Naive thymus-derived CD4-positive, alpha-beta T cell (primary cell): ENCODE measurements around the gene SPO11. TPM values are rescaled to one million over a fixed set of nuclear protein-coding genes. Genes with fewer than 3 reads are reported as not detected.

Experiments used
- ATAC-seq: fragments of 150-1000 bp; cut with Tn5 transposase; 2 replicates; pipeline ENCODE4 v1.10.0; 2021; ENCODE audit warnings: mild to moderate bottlenecking, moderate library complexity
- CTCF ChIA-PET: fragments of 350-600 bp; sonication (Branson Sonifier 250); formaldehyde crosslinking; loops from one replicate; lab custom pipeline; 2021; ENCODE audit warnings: antibody characterized with exemption; lab: Charles Lee
- POLR2A ChIA-PET: fragments of 350-600 bp; sonication (Branson Sonifier 250); formaldehyde crosslinking; loops from one replicate; lab custom pipeline; 2021; ENCODE audit warnings: antibody characterized with exemption, inconsistent platforms; lab: Charles Lee
- DNase-seq, 9 donors: peaks; one replicate each; pipeline versions ENCODE4 v3.0.0 to v3.0.0-alpha.2; 2020 to 2022; ENCODE audit warnings: mixed read lengths in 1 of 9
- H3K27ac ChIP-seq: one replicate; pipeline ENCODE4 v1.7.0; 2013; ENCODE audit warnings: mild to moderate bottlenecking, low read depth, low read length, moderate library complexity
- H3K27me3 ChIP-seq, 2 donors: one replicate each; pipeline ENCODE4 v1.7.0; 2013; ENCODE audit warnings: low read length in 2 of 2, mild to moderate bottlenecking in 2 of 2, moderate library complexity in 2 of 2; ENCODE audit not compliant: control insufficient read depth in 2 of 2, insufficient read depth in 2 of 2
- H3K36me3 ChIP-seq, 3 experiments: 1 replicate in 2 of 3; 2 replicates in 1 of 3; pipeline ENCODE4 v1.7.0; 2013; ENCODE audit warnings: low read length in 3 of 3, mild to moderate bottlenecking in 3 of 3, moderate library complexity in 1 of 3; ENCODE audit not compliant: insufficient read depth in 3 of 3, control insufficient read depth in 2 of 3
- H3K4me1 ChIP-seq, 2 donors: one replicate each; pipeline ENCODE4 v1.7.0; 2013; ENCODE audit warnings: low read length in 2 of 2, mild to moderate bottlenecking in 2 of 2, moderate library complexity in 1 of 2; ENCODE audit not compliant: control insufficient read depth in 2 of 2, insufficient read depth in 2 of 2
- H3K4me3 ChIP-seq: 2 replicates; pipeline ENCODE4 v1.7.0; 2013; ENCODE audit warnings: mild to moderate bottlenecking, low read length
- H3K9me3 ChIP-seq, 3 experiments: 1 replicate in 2 of 3; 2 replicates in 1 of 3; pipeline ENCODE4 v1.7.0; 2013; ENCODE audit warnings: low read length in 3 of 3; ENCODE audit not compliant: control insufficient read depth in 2 of 3
- H3K27ac Mint-ChIP-seq, 9 donors: one replicate each; pipeline ENCODE4 v1.8.0; 2020 to 2022; ENCODE audit warnings: mixed read lengths in 9 of 9, mild to moderate bottlenecking in 8 of 9, moderate library complexity in 5 of 9, inconsistent platforms in 2 of 9
- H3K27me3 Mint-ChIP-seq, 5 donors: one replicate each; pipeline ENCODE4 v1.8.0; 2021 to 2022; ENCODE audit warnings: mixed read lengths in 5 of 5, mild to moderate bottlenecking in 1 of 5
- H3K36me3 Mint-ChIP-seq, 5 donors: one replicate each; pipeline ENCODE4 v1.8.0; 2020 to 2022; ENCODE audit warnings: mixed read lengths in 5 of 5, mild to moderate bottlenecking in 3 of 5, inconsistent platforms in 1 of 5
- H3K4me1 Mint-ChIP-seq, 7 donors: one replicate each; pipeline ENCODE4 v1.8.0; 2020 to 2022; ENCODE audit warnings: mixed read lengths in 7 of 7, mild to moderate bottlenecking in 3 of 7, inconsistent platforms in 1 of 7
- H3K4me3 Mint-ChIP-seq, 10 donors: one replicate each; pipeline ENCODE4 v1.8.0; 2020 to 2022; ENCODE audit warnings: mild to moderate bottlenecking in 10 of 10, mixed read lengths in 10 of 10, moderate library complexity in 6 of 10, inconsistent platforms in 2 of 10
- H3K9me3 Mint-ChIP-seq, 11 donors: one replicate each; pipeline ENCODE4 v1.8.0; 2020 to 2022; ENCODE audit warnings: mixed read lengths in 11 of 11, mild to moderate bottlenecking in 4 of 11, inconsistent platforms in 1 of 11, moderate library complexity in 1 of 11
- intact Hi-C, 2 donors: fragments of 100-400 bp; cut with micrococcal nuclease; formaldehyde crosslinking; loops; one replicate each; pipeline ENCODE4 v1.15.1; 2023
- polyA plus RNA-seq, 2 donors: library from polyadenylated mRNA; unstranded; fragments of 300-500 nt; fragmentation: Illumina TruSeq; gene quantifications; one replicate each; pipeline ENCODE4 v1.2.3, GENCODE V29; 2021
- total RNA-seq, 6 experiments: library from RNA in 5 of 6; stranded (reverse) in 5 of 6; gene quantifications; 1 replicate in 5 of 6; 2 replicates in 1 of 6; pipeline ENCODE4 v1.2.3 and lab custom pipeline; 2021 to 2026

Gene SPO11
- total and polyA plus RNA-seq, 7 experiments from 2014 or later = not detected

GRCh38 chr20:57351042-57351783 lies 21.6 kb downstream of the SPO11 start, which contains the start of gene RAE1:
Gene RAE1, plus strand, starts transcription at chr20:57351255. Its CDS starts 2,784 bp downstream, at chr20:57354039.
- H3K27ac Mint-ChIP-seq = peak within 1 kb of the TSS; percentile 81 to 93 (median 90)
- Histone ChIP-seq H3K4me3 (peak within 1 kb of the TSS; percentile 81), H3K36me3 (peaks cover 5 to 18% (median 11%) of the 10 kb centered on the region in 3 experiments), H3K27ac (peak within 1 kb of the TSS; percentile 90), H3K9me3 (no peaks in the 10 kb centered on the region), H3K27me3 (no peaks in the 10 kb centered on the region), H3K4me1 (peaks cover 0 to 19% of the 10 kb centered on the region in 2 donors)
- H3K4me3 Mint-ChIP-seq = peak within 1 kb of the TSS; percentile 89 to 97 (median 92)
- peaks cover 0 to 14% (median 0%) of the 10 kb centered on the region in 5 donors for H3K27me3 Mint-ChIP-seq
- H3K4me1 Mint-ChIP-seq = peaks cover 14 to 46% (median 29%) of the 10 kb centered on the region in 7 donors
- DNase-seq (peak; percentile 81 to 92 (median 89)), ATAC-seq (peak; percentile 88)
- ChIA-PET POLR2A (interaction anchor here (1.2 to 2.2 kb wide), 3 partner anchors 40 to 47 kb away, joined by 3 to 9 read pairs (median 4); partner anchors contain the start of gene RBM38), CTCF (interaction anchor here (1.0 kb wide), 1 partner anchor 8 kb away, joined by 3 read pairs; no protein-coding TSS in a partner anchor)
- peaks cover 4 to 21% (median 16%) of the 10 kb centered on the region in 5 donors for H3K36me3 Mint-ChIP-seq
- intact Hi-C loops = loop anchor here (1.0 to 10.0 kb wide), 8 partner anchors 38 to 992 kb away; partner anchors contain the start of genes FAM210B (in 1 of the 2), PMEPA1 (in 1 of the 2) and RTF2 (in 1 of the 2)
- H3K9me3 Mint-ChIP-seq = peaks cover 0 to 10% (median 0%) of the 10 kb centered on the region in 11 donors

GRCh38 chr20:57352305-57352704 lies 22.7 kb downstream of the SPO11 start:
- POLR2A ChIA-PET = interaction anchor here (1.5 kb wide), 1 partner anchor 39 kb away, joined by 4 read pairs; the partner anchor contains the start of gene RBM38
- ATAC-seq = no peak

GRCh38 chr20:57353351-57353750 lies 23.7 kb downstream of the SPO11 start:
- no peak overlapping the region for H3K27ac ChIP-seq
- Mint-ChIP-seq H3K4me1 (peaks cover 14 to 41% (median 29%) of the 10 kb centered on the region in 7 donors), H3K27ac (peak overlapping the region in 5 of 9 donors; percentile 2 to 62 (median 32)), H3K9me3 (peaks cover 0 to 10% (median 0%) of the 10 kb centered on the region in 11 donors), H3K4me3 (peak overlapping the region; percentile 24 to 92 (median 62)), H3K36me3 (peaks cover 4 to 25% (median 21%) of the 10 kb centered on the region in 5 donors), H3K27me3 (peaks cover 0 to 4% (median 0%) of the 10 kb centered on the region in 5 donors)
- no peak for DNase-seq
- H3K27me3 ChIP-seq = no peaks in the 10 kb centered on the region
- H3K4me1 ChIP-seq = peaks cover 0 to 19% of the 10 kb centered on the region in 2 donors
- CTCF ChIA-PET = interaction anchor here (1.0 kb wide), 1 partner anchor 26 kb away, joined by 3 read pairs; no protein-coding TSS in a partner anchor
- no peak overlapping the region for H3K4me3 ChIP-seq
- intact Hi-C loops = loop anchor here (10.0 kb wide), 2 partner anchors 261 to 361 kb away; partner anchors contain the start of gene PMEPA1 (in 1 of the 2)
- no peak for ATAC-seq
- POLR2A ChIA-PET = interaction anchor here (0.5 kb wide), 1 partner anchor 39 kb away, joined by 3 read pairs; no protein-coding TSS in a partner anchor
- H3K9me3 ChIP-seq = no peaks in the 10 kb centered on the region
- H3K36me3 ChIP-seq = peaks cover 5 to 18% (median 13%) of the 10 kb centered on the region in 3 experiments

More at GRCh38 chr20:57352305-57352704, 22.7 kb downstream of the SPO11 start:
- CTCF ChIA-PET = no interaction called here
- Histone ChIP-seq H3K9me3 (no peaks in the 10 kb centered on the region), H3K4me1 (peaks cover 0 to 19% of the 10 kb centered on the region in 2 donors), H3K27ac (no peak overlapping the region), H3K36me3 (peaks cover 5 to 18% (median 13%) of the 10 kb centered on the region in 3 experiments), H3K4me3 (peak overlapping the region; percentile 81), H3K27me3 (no peaks in the 10 kb centered on the region)
- Mint-ChIP-seq H3K27me3 (peaks cover 0 to 11% (median 0%) of the 10 kb centered on the region in 5 donors), H3K9me3 (peaks cover 0 to 10% (median 0%) of the 10 kb centered on the region in 11 donors), H3K36me3 (peaks cover 4 to 25% (median 21%) of the 10 kb centered on the region in 5 donors), H3K4me1 (peaks cover 14 to 46% (median 29%) of the 10 kb centered on the region in 7 donors), H3K4me3 (peak overlapping the region; percentile 89 to 97 (median 92)), H3K27ac (peak overlapping the region in 4 of 9 donors; percentile 9 to 91 (median 85))
- intact Hi-C loops = loop anchor here (10.0 kb wide), 2 partner anchors 262 to 362 kb away; partner anchors contain the start of gene PMEPA1 (in 1 of the 2)
- no peak for DNase-seq

GRCh38 chr20:57361517-57361916 lies 31.9 kb downstream of the SPO11 start:
- Mint-ChIP-seq H3K4me1 (peaks cover 2 to 13% (median 5%) of the 10 kb centered on the region in 7 donors), H3K4me3 (no peak overlapping the region), H3K27ac (no peak overlapping the region), H3K27me3 (no peaks in the 10 kb centered on the region), H3K9me3 (no peaks in the 10 kb centered on the region), H3K36me3 (peaks cover 4 to 25% (median 14%) of the 10 kb centered on the region in 5 donors)
- H3K9me3 ChIP-seq = no peaks in the 10 kb centered on the region
- H3K27ac ChIP-seq = no peak overlapping the region
- H3K4me3 ChIP-seq = no peak overlapping the region
- CTCF ChIA-PET = no interaction called here
- intact Hi-C loops = no loop called here
- no peaks in the 10 kb centered on the region for H3K4me1 ChIP-seq
- ATAC-seq (no peak), DNase-seq (no peak)
- POLR2A ChIA-PET = interaction anchor here (0.8 kb wide), 1 partner anchor 31 kb away, joined by 3 read pairs; no protein-coding TSS in a partner anchor
- peaks cover 0 to 25% (median 1%) of the 10 kb centered on the region in 3 experiments for H3K36me3 ChIP-seq
- no peaks in the 10 kb centered on the region for H3K27me3 ChIP-seq

- Mint-ChIP-seq H3K27ac (no peak overlapping the region), H3K27me3 (no peaks in the 10 kb centered on the region), H3K4me1 (peaks cover 0 to 13% (median 5%) of the 10 kb centered on the region in 7 donors), H3K4me3 (no peak overlapping the region), H3K36me3 (peaks cover 9 to 41% (median 19%) of the 10 kb centered on the region in 5 donors), H3K9me3 (no peaks in the 10 kb centered on the region)
- no peak overlapping the region for H3K4me3 ChIP-seq
- H3K9me3 ChIP-seq = no peaks in the 10 kb centered on the region
- H3K36me3 ChIP-seq = peaks cover 7 to 54% (median 23%) of the 10 kb centered on the region in 3 experiments
- DNase-seq (no peak), ATAC-seq (no peak)
- no peaks in the 10 kb centered on the region for H3K27me3 ChIP-seq
- no peaks in the 10 kb centered on the region for H3K4me1 ChIP-seq
- POLR2A ChIA-PET = no interaction called here
- CTCF ChIA-PET = interaction anchor here (0.6 to 1.2 kb wide), 3 partner anchors 15 to 1043 kb away, joined by 3 to 4 read pairs (median 3); no protein-coding TSS in a partner anchor
- intact Hi-C loops = no loop called here
- no peak overlapping the region for H3K27ac ChIP-seq
Observed at GRCh38 chr20:57364451-57364850, 34.8 kb downstream of the SPO11 start.

- intact Hi-C loops = no loop called here
- DNase-seq = no peak
- H3K9me3 ChIP-seq = no peaks in the 10 kb centered on the region
- H3K4me3 Mint-ChIP-seq = no peak overlapping the region
- no peaks in the 10 kb centered on the region for H3K27me3 ChIP-seq
- H3K4me3 ChIP-seq = no peak overlapping the region
- ChIA-PET CTCF (no interaction called here), POLR2A (no interaction called here)
- H3K9me3 Mint-ChIP-seq = no peaks in the 10 kb centered on the region
- no peaks in the 10 kb centered on the region for H3K27me3 Mint-ChIP-seq
- peaks cover 15 to 91% (median 35%) of the 10 kb centered on the region in 3 experiments for H3K36me3 ChIP-seq
- peak overlapping the region in 1 of 9 donors; percentile 39 for H3K27ac Mint-ChIP-seq
- peaks cover 0 to 7% of the 10 kb centered on the region in 2 donors for H3K4me1 ChIP-seq
- peak; percentile 45 for ATAC-seq
- peaks cover 27 to 62% (median 49%) of the 10 kb centered on the region in 5 donors for H3K36me3 Mint-ChIP-seq
- H3K27ac ChIP-seq = no peak overlapping the region
- H3K4me1 Mint-ChIP-seq = peaks cover 7 to 18% (median 15%) of the 10 kb centered on the region in 7 donors
Observed at GRCh38 chr20:57369596-57369995, 40.0 kb downstream of the SPO11 start.
